ENCODE results near the gene FHOD3. TPM values are rescaled to one million over a fixed set of nuclear protein-coding genes. Genes with fewer than 3 reads are reported as not detected.

Gene FHOD3
- polyA plus RNA-seq, 1 donor from 2014 or later, result not detected

GRCh38 chr18:36470896-36471295, 173.4 kb downstream of the FHOD3 start:
- Mint-ChIP-seq H3K36me3 (no peaks in the 10 kb centered on the region), H3K9me3 (no peaks in the 10 kb centered on the region)

GRCh38 chr18:36471393-36471792, 173.9 kb downstream of the FHOD3 start:
- H3K27me3 Mint-ChIP-seq, result peaks cover 4% of the 10 kb centered on the region
- H3K4me1 Mint-ChIP-seq, result no peaks in the 10 kb centered on the region
- H3K27ac Mint-ChIP-seq, result no peak overlapping the region
- H3K9me3 Mint-ChIP-seq, result no peaks in the 10 kb centered on the region
- no peaks in the 10 kb centered on the region for H3K36me3 Mint-ChIP-seq
- no peak overlapping the region for H3K4me3 Mint-ChIP-seq

More at GRCh38 chr18:36470896-36471295, 173.4 kb downstream of the FHOD3 start:
- H3K27ac Mint-ChIP-seq, result no peak overlapping the region
- peaks cover 6% of the 10 kb centered on the region for H3K27me3 Mint-ChIP-seq
- no peaks in the 10 kb centered on the region for H3K4me1 Mint-ChIP-seq
- no peak overlapping the region for H3K4me3 Mint-ChIP-seq

GRCh38 chr18:36476433-36476832, 178.9 kb downstream of the FHOD3 start:
- no peaks in the 10 kb centered on the region for H3K4me1 Mint-ChIP-seq
- peaks cover 3% of the 10 kb centered on the region for H3K27me3 Mint-ChIP-seq
- H3K9me3 Mint-ChIP-seq, result peaks cover 0 to 4% (median 4%) of the 10 kb centered on the region in 3 donors
- H3K27ac Mint-ChIP-seq, result no peak overlapping the region
- H3K36me3 Mint-ChIP-seq, result no peaks in the 10 kb centered on the region
- no peak overlapping the region for H3K4me3 Mint-ChIP-seq

- Mint-ChIP-seq H3K9me3 (peaks cover 0 to 4% (median 4%) of the 10 kb centered on the region in 3 donors), H3K27me3 (peaks cover 3% of the 10 kb centered on the region), H3K4me1 (no peaks in the 10 kb centered on the region), H3K4me3 (no peak overlapping the region), H3K27ac (no peak overlapping the region), H3K36me3 (no peaks in the 10 kb centered on the region)
Observed at GRCh38 chr18:36477776-36478175, 180.3 kb downstream of the FHOD3 start.

GRCh38 chr18:36481201-36481657, 183.7 kb downstream of the FHOD3 start:
- no peaks in the 10 kb centered on the region for H3K4me1 Mint-ChIP-seq
- peaks cover 2% of the 10 kb centered on the region for H3K27me3 Mint-ChIP-seq
- peaks cover 0 to 4% (median 4%) of the 10 kb centered on the region in 3 donors for H3K9me3 Mint-ChIP-seq
- H3K4me3 Mint-ChIP-seq, result no peak overlapping the region
- H3K36me3 Mint-ChIP-seq, result no peaks in the 10 kb centered on the region
- no peak overlapping the region for H3K27ac Mint-ChIP-seq

GRCh38 chr18:36481935-36482334, 184.4 kb downstream of the FHOD3 start:
- Mint-ChIP-seq H3K4me3 (no peak overlapping the region), H3K4me1 (no peaks in the 10 kb centered on the region), H3K27me3 (peaks cover 3% of the 10 kb centered on the region), H3K36me3 (no peaks in the 10 kb centered on the region), H3K9me3 (peaks cover 0 to 4% (median 1%) of the 10 kb centered on the region in 3 donors), H3K27ac (no peak overlapping the region)

- Mint-ChIP-seq H3K27me3 (peaks cover 3% of the 10 kb centered on the region), H3K27ac (no peak overlapping the region), H3K4me1 (no peaks in the 10 kb centered on the region), H3K9me3 (no peaks in the 10 kb centered on the region), H3K36me3 (no peaks in the 10 kb centered on the region), H3K4me3 (no peak overlapping the region)
Observed at GRCh38 chr18:36484591-36484990, 187.1 kb downstream of the FHOD3 start.

GRCh38 chr18:36485772-36486171, 188.3 kb downstream of the FHOD3 start:
- Mint-ChIP-seq H3K27me3 (peaks cover 1% of the 10 kb centered on the region), H3K4me3 (no peak overlapping the region), H3K27ac (no peak overlapping the region), H3K4me1 (no peaks in the 10 kb centered on the region), H3K9me3 (no peaks in the 10 kb centered on the region), H3K36me3 (no peaks in the 10 kb centered on the region)

GRCh38 chr18:36488131-36488530, 190.6 kb downstream of the FHOD3 start:
- Mint-ChIP-seq H3K27me3 (peaks cover 1% of the 10 kb centered on the region), H3K36me3 (no peaks in the 10 kb centered on the region), H3K4me3 (no peak overlapping the region)

GRCh38 chr18:36490897-36491296, 193.4 kb downstream of the FHOD3 start:
- Mint-ChIP-seq H3K36me3 (no peaks in the 10 kb centered on the region), H3K27ac (no peak overlapping the region), H3K4me3 (no peak overlapping the region), H3K4me1 (no peaks in the 10 kb centered on the region), H3K27me3 (peaks cover 1% of the 10 kb centered on the region), H3K9me3 (no peaks in the 10 kb centered on the region)

More at GRCh38 chr18:36488131-36488530, 190.6 kb downstream of the FHOD3 start:
- Mint-ChIP-seq H3K4me1 (no peaks in the 10 kb centered on the region), H3K9me3 (no peaks in the 10 kb centered on the region), H3K27ac (no peak overlapping the region)

GRCh38 chr18:36492604-36493329, 195.3 kb downstream of the FHOD3 start:
- H3K4me1 Mint-ChIP-seq, result no peaks in the 10 kb centered on the region
- H3K9me3 Mint-ChIP-seq, result no peaks in the 10 kb centered on the region
- H3K27ac Mint-ChIP-seq, result no peak overlapping the region
- H3K36me3 Mint-ChIP-seq, result no peaks in the 10 kb centered on the region
- no peaks in the 10 kb centered on the region for H3K27me3 Mint-ChIP-seq
- H3K4me3 Mint-ChIP-seq, result no peak overlapping the region

- Mint-ChIP-seq H3K4me1 (no peaks in the 10 kb centered on the region), H3K27ac (no peak overlapping the region)
Observed at GRCh38 chr18:36493349-36494159, 196.0 kb downstream of the FHOD3 start.

GRCh38 chr18:36494160-36494437, 196.6 kb downstream of the FHOD3 start:
- H3K36me3 Mint-ChIP-seq, result no peaks in the 10 kb centered on the region
- no peaks in the 10 kb centered on the region for H3K4me1 Mint-ChIP-seq
- H3K9me3 Mint-ChIP-seq, result no peaks in the 10 kb centered on the region
- no peaks in the 10 kb centered on the region for H3K27me3 Mint-ChIP-seq
- H3K4me3 Mint-ChIP-seq, result no peak overlapping the region
- H3K27ac Mint-ChIP-seq, result no peak overlapping the region

More at GRCh38 chr18:36493349-36494159, 196.0 kb downstream of the FHOD3 start:
- H3K4me3 Mint-ChIP-seq, result no peak overlapping the region
- H3K9me3 Mint-ChIP-seq, result no peaks in the 10 kb centered on the region
- no peaks in the 10 kb centered on the region for H3K27me3 Mint-ChIP-seq
- no peaks in the 10 kb centered on the region for H3K36me3 Mint-ChIP-seq

GRCh38 chr18:36496022-36496421, 198.5 kb downstream of the FHOD3 start:
- Mint-ChIP-seq H3K4me3 (no peak overlapping the region), H3K27ac (no peak overlapping the region), H3K4me1 (no peaks in the 10 kb centered on the region), H3K9me3 (no peaks in the 10 kb centered on the region), H3K36me3 (no peaks in the 10 kb centered on the region), H3K27me3 (no peaks in the 10 kb centered on the region)

GRCh38 chr18:36499938-36500337, 202.4 kb downstream of the FHOD3 start:
- peaks cover 0 to 5% (median 0%) of the 10 kb centered on the region in 3 donors for H3K9me3 Mint-ChIP-seq
- H3K36me3 Mint-ChIP-seq, result no peaks in the 10 kb centered on the region
- H3K4me3 Mint-ChIP-seq, result no peak overlapping the region
- H3K27ac Mint-ChIP-seq, result no peak overlapping the region
- H3K27me3 Mint-ChIP-seq, result no peaks in the 10 kb centered on the region
- no peaks in the 10 kb centered on the region for H3K4me1 Mint-ChIP-seq

- H3K4me3 Mint-ChIP-seq, result no peak overlapping the region
- H3K9me3 Mint-ChIP-seq, result peaks cover 0 to 5% (median 0%) of the 10 kb centered on the region in 3 donors
- no peaks in the 10 kb centered on the region for H3K27me3 Mint-ChIP-seq
- H3K36me3 Mint-ChIP-seq, result no peaks in the 10 kb centered on the region
- no peaks in the 10 kb centered on the region for H3K4me1 Mint-ChIP-seq
- H3K27ac Mint-ChIP-seq, result no peak overlapping the region
Observed at GRCh38 chr18:36501100-36501499, 203.6 kb downstream of the FHOD3 start.
